GM20000 (cell line): ENCODE data around the gene PTPRG.
"Not testable (repeated sequence)": the region's sequence is repeated elsewhere in the genome, so short reads cannot be mapped to it uniquely, and the experiment has no call there.

Source experiments
- DNase-seq: peaks from one replicate; pipeline ENCODE4 v3.0.0; 2012; ENCODE audit warnings: low spot score
- TF ChIP-seq, protein P1 (sequence below): IDR thresholded peaks from 2 replicates; pipeline ENCODE4 v1.5.1; 2012; ENCODE audit warnings: mild to moderate bottlenecking, control low read depth; ENCODE audit errors: extremely low read depth, missing control alignments

The PTPRG gene

GRCh38 chr3:62028236-62028635 lies 466.9 kb downstream of the PTPRG start:
- TF ChIP-seq, protein P1, sequence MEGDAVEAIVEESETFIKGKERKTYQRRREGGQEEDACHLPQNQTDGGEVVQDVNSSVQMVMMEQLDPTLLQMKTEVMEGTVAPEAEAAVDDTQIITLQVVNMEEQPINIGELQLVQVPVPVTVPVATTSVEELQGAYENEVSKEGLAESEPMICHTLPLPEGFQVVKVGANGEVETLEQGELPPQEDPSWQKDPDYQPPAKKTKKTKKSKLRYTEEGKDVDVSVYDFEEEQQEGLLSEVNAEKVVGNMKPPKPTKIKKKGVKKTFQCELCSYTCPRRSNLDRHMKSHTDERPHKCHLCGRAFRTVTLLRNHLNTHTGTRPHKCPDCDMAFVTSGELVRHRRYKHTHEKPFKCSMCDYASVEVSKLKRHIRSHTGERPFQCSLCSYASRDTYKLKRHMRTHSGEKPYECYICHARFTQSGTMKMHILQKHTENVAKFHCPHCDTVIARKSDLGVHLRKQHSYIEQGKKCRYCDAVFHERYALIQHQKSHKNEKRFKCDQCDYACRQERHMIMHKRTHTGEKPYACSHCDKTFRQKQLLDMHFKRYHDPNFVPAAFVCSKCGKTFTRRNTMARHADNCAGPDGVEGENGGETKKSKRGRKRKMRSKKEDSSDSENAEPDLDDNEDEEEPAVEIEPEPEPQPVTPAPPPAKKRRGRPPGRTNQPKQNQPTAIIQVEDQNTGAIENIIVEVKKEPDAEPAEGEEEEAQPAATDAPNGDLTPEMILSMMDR: no peak
- no peak for DNase-seq

DNA sequence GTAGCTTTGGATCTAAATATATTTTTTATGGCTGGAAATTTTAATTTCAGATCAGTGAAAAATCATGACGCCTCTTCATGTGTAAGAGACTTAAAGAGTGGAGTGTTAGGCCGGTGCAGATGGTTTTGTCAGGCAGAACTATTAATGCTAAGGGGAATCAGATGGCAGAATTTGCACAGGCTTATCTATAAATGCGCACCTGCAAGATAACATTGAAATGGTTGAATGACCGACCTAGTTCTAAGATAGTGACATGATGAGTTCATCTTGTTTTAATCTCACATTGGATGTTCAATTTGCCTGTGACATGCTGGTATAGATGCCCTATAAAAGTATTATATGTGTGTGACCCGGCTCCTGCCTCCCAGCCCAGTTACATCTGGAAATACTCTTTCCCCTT lies 471.4 kb downstream of the PTPRG start:
- DNase-seq: no peak
- TF ChIP-seq, protein P1: no peak

- TF ChIP-seq, protein P1: no peak
- no peak for DNase-seq
These were observed 474.2 kb downstream of the PTPRG start for GRCh38 chr3:62035402-62036057.

DNA sequence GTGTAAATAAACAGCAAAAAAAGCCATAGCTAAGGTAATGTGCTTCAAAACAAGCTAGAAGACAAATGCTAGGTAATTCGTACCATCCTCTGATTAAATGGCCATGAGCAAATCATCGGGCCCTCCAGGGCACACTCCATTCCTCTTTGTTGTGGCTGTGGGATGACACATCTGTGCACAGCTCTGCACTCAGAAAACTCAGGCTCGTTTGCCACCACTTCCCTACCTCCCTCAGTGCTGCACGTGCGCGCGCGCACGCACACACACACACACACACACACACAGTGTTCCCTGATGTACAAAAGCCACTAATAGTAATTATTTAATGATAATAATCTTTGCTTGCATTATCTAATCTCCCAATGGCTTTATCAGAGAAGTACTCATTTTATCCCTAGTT lies 475.4 kb downstream of the PTPRG start:
- TF ChIP-seq, protein P1: no peak
- DNase-seq: no peak

DNA sequence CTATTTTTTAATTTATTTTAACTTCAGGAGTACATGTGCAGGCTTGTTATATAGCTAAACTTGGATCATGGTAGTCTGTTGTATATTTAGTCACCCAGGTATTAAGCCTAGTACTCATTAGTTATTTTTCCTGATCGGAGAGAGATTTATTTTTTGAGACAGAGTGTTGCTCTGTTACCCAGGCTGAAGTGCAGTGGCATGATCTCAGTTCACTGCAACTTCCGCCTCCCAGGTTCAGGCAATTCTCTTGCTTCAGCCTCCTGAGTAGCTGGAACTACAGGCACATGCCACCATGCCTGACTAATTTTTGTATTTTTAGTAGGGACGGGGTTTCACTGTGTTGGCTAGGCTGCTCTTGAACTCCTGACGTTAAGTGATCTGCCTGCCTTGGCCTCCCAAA lies 477.4 kb downstream of the PTPRG start:
- DNase-seq: not testable (repeated sequence)

GRCh38 chr3:62039586-62039985 lies 478.2 kb downstream of the PTPRG start:
- TF ChIP-seq, protein P1: no peak
- no peak for DNase-seq

DNA sequence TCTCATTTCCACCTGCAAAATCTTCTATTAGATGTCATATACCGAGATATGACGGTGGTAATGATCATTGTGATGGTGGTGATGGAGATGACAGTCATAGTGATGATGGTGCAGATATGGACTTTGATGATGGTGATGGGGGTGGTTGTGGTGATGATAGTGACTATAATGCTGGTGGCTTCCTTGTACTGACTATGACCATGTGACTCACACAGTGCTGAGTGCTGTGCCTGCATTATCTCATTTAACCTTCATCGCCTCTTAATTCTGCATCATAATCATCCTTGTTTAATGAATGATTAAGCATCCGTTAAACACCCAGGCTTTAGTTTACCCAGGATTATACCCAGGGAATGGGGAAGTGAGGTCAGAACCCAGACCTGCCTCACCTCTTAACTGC lies 480.3 kb downstream of the PTPRG start:
- no peak for DNase-seq

More for the DNA sequence above, 480.3 kb downstream of the PTPRG start:
- TF ChIP-seq, protein P1: no peak
